GM23338 (cell line): ENCODE measurements around the gene KIF2C. TPM values are rescaled to one million over a fixed set of nuclear protein-coding genes. Genes with fewer than 3 reads are reported as not detected.

Experiments used
- ATAC-seq: fragments of 200-7000 bp; cut with Tn5 transposase; 3 replicates; pipeline ENCODE4 v1.9.1; 2020
- DNase-seq: peaks from one replicate; pipeline ENCODE4 v3.0.0-alpha.2; 2015; ENCODE audit warnings: low spot score
- H2AFZ ChIP-seq: fragments of 200-600 bp; sonication (generic); 2 replicates; pipeline ENCODE4 v1.8.0; 2016; ENCODE audit warnings: antibody characterized with exemption, mild to moderate bottlenecking, moderate library complexity
- H3F3A ChIP-seq: fragments of 200-600 bp; sonication (generic); replicated peaks from 2 replicates; pipeline ENCODE4 v1.8.0; 2017; ENCODE audit warnings: antibody characterized with exemption, mixed run types, low read depth
- H3K27ac ChIP-seq: fragments of 200-600 bp; sonication (generic); 2 replicates; pipeline ENCODE4 v1.6.1; 2016; ENCODE audit warnings: low read depth
- H3K27me3 ChIP-seq: fragments of 200-600 bp; sonication (generic); 2 replicates; pipeline ENCODE4 v1.8.0; 2016; ENCODE audit warnings: mild to moderate bottlenecking, mixed run types, moderate library complexity; ENCODE audit not compliant: insufficient read depth
- H3K36me3 ChIP-seq: fragments of 200-600 bp; sonication (generic); 2 replicates; pipeline ENCODE4 v1.8.0; 2016; ENCODE audit warnings: mild to moderate bottlenecking; ENCODE audit not compliant: insufficient read depth
- H3K4me1 ChIP-seq: fragments of 200-600 bp; sonication (generic); 2 replicates; pipeline ENCODE4 v1.8.0; 2016; ENCODE audit warnings: mild to moderate bottlenecking, moderate library complexity; ENCODE audit not compliant: insufficient read depth
- H3K4me2 ChIP-seq: fragments of 200-600 bp; sonication (generic); 2 replicates; pipeline ENCODE4 v1.7.1; 2017; ENCODE audit warnings: mixed run types
- H3K4me3 ChIP-seq: fragments of 200-600 bp; sonication (generic); 2 replicates; pipeline ENCODE4 v1.6.1; 2016; ENCODE audit warnings: mixed run types
- H3K79me2 ChIP-seq: fragments of 200-600 bp; sonication (generic); replicated peaks from 2 replicates; pipeline ENCODE4 v1.8.0; 2017; ENCODE audit warnings: mild to moderate bottlenecking; ENCODE audit not compliant: insufficient read depth
- H3K9me2 ChIP-seq: fragments of 200-600 bp; sonication (generic); 2 replicates; pipeline ENCODE4 v1.8.0; 2017; ENCODE audit not compliant: insufficient read depth
- H4K20me1 ChIP-seq: fragments of 200-600 bp; sonication (generic); replicated peaks from 2 replicates; pipeline ENCODE4 v1.8.0; 2017; ENCODE audit warnings: mild to moderate bottlenecking; ENCODE audit not compliant: insufficient read depth
- H3K27ac Mint-ChIP-seq: 2 replicates; pipeline ENCODE4 v1.8.0; 2020; ENCODE audit warnings: inconsistent platforms, mild to moderate bottlenecking, moderate library complexity, mixed read lengths
- H3K27me3 Mint-ChIP-seq: 3 replicates; pipeline ENCODE4 v1.8.0; 2022; ENCODE audit warnings: low read depth, mild to moderate bottlenecking, moderate library complexity, mixed read lengths, inconsistent platforms; ENCODE audit not compliant: insufficient read depth, poor library complexity
- H3K36me3 Mint-ChIP-seq: 3 replicates; pipeline ENCODE4 v1.8.0; 2021; ENCODE audit warnings: low read depth, mild to moderate bottlenecking, inconsistent platforms, moderate library complexity, mixed read lengths
- H3K4me1 Mint-ChIP-seq: 3 replicates; pipeline ENCODE4 v1.8.0; 2020; ENCODE audit warnings: mild to moderate bottlenecking, inconsistent platforms, mixed read lengths
- H3K4me3 Mint-ChIP-seq: 3 replicates; pipeline ENCODE4 v1.8.0; 2021; ENCODE audit warnings: moderate library complexity, mild to moderate bottlenecking, inconsistent platforms, mixed read lengths
- H3K9me3 Mint-ChIP-seq: 3 replicates; pipeline ENCODE4 v1.8.0; 2020; ENCODE audit warnings: moderate library complexity, mild to moderate bottlenecking, inconsistent platforms, mixed read lengths
- CREB1 ChIP-seq: fragments of 250-450 bp; sonication (Bioruptor Pico); IDR thresholded peaks from 2 replicates; pipeline ENCODE4 v1.5.0; 2020; ENCODE audit warnings: low read depth, mild to moderate bottlenecking, moderate library complexity
- ETS1 ChIP-seq: IDR thresholded peaks from 2 replicates; pipeline ENCODE4 v1.6.1; 2016; ENCODE audit warnings: antibody characterized with exemption
- EZH2 ChIP-seq: fragments of 200-600 bp; sonication (generic); IDR thresholded peaks from one replicate; pipeline ENCODE4 v1.8.0; 2017; ENCODE audit warnings: antibody characterized with exemption, mild to moderate bottlenecking, low read depth; ENCODE audit not compliant: unreplicated experiment
- EZH2phosphoT487 ChIP-seq: fragments of 200-600 bp; sonication (generic); IDR thresholded peaks from one replicate; pipeline ENCODE4 v1.8.1; 2018; ENCODE audit warnings: antibody characterized with exemption; ENCODE audit not compliant: unreplicated experiment
- JUNB ChIP-seq: IDR thresholded peaks from one replicate; pipeline ENCODE4 v1.6.1; 2016; ENCODE audit warnings: antibody characterized with exemption; ENCODE audit not compliant: unreplicated experiment
- NANOG ChIP-seq: IDR thresholded peaks from 2 replicates; pipeline ENCODE4 v1.6.1; 2016; ENCODE audit warnings: antibody characterized with exemption, borderline replicate concordance
- POLR2AphosphoS5 ChIP-seq: IDR thresholded peaks from 2 replicates; pipeline ENCODE4 v1.6.1; 2016; ENCODE audit warnings: antibody characterized with exemption, low read depth
- REST ChIP-seq: IDR thresholded peaks from one replicate; pipeline ENCODE4 v1.6.1; 2018; ENCODE audit warnings: antibody characterized with exemption; ENCODE audit not compliant: unreplicated experiment
- STAT1 ChIP-seq: IDR thresholded peaks from one replicate; pipeline ENCODE4 v1.6.1; 2016; ENCODE audit warnings: antibody characterized with exemption; ENCODE audit not compliant: unreplicated experiment
- ZNF114 ChIP-seq: fragments of 250-450 bp; sonication (Bioruptor Pico); IDR thresholded peaks from 2 replicates; pipeline ENCODE4 v1.5.0; 2020; ENCODE audit warnings: mild to moderate bottlenecking, moderate library complexity
- ZNF331 ChIP-seq: fragments of 250-450 bp; sonication (Bioruptor Pico); IDR thresholded peaks from 2 replicates; pipeline ENCODE4 v1.5.0; 2020; ENCODE audit warnings: low read depth, mild to moderate bottlenecking, moderate library complexity
- ZNF462 ChIP-seq: fragments of 250-450 bp; sonication (Bioruptor Pico); IDR thresholded peaks from 2 replicates; pipeline ENCODE4 v1.5.0; 2020; ENCODE audit warnings: mild to moderate bottlenecking, moderate library complexity
- polyA plus RNA-seq: library from polyadenylated mRNA; unstranded; fragments of >200 nt; fragmentation: Nextera tagmentation; extraction: Ambion mirVana; gene quantifications from 2 replicates; pipeline ENCODE4 v1.2.1, GENCODE V29; 2016
- total RNA-seq: library from RNA; depleted of rRNA; stranded (reverse); fragments of >200 nt; shearing (Covaris generic); gene quantifications from 2 replicates; pipeline ENCODE4 v1.2.3, GENCODE V29; 2014

Gene KIF2C
- total and polyA plus RNA-seq, 2 experiments from 2014 or later: 38.0 to 62.9 TPM

- TF ChIP-seq ZNF462 (CRISPR knock-in tag) (no peak), CREB1 (CRISPR knock-in tag) (no peak), EZH2phosphoT487 (no peak), ZNF114 (CRISPR knock-in tag) (no peak), POLR2AphosphoS5 (no peak)
Observed at GRCh38 chr1:44700573-44700972, 39.1 kb upstream of the KIF2C start (continued).

- Histone ChIP-seq H3K4me2 (no peak overlapping the region), H3F3A (peaks cover 3% of the 10 kb centered on the region), H3K27ac (no peak overlapping the region), H3K4me1 (no peaks in the 10 kb centered on the region), H3K27me3 (no peaks in the 10 kb centered on the region), H3K9me2 (no peaks in the 10 kb centered on the region), H3K79me2 (no peaks in the 10 kb centered on the region), H3K4me3 (no peak overlapping the region), H2AFZ (0 out of 2 replicates have a peak overlapping the region, but pooled peaks have one; percentile 61), H3K36me3 (no peaks in the 10 kb centered on the region), H4K20me1 (no peaks in the 10 kb centered on the region)
- Mint-ChIP-seq H3K27ac (no peak overlapping the region), H3K4me3 (no peak overlapping the region), H3K9me3 (no peaks in the 10 kb centered on the region), H3K27me3 (peaks cover 7% of the 10 kb centered on the region), H3K4me1 (peaks cover 6% of the 10 kb centered on the region), H3K36me3 (no peaks in the 10 kb centered on the region)
- ATAC-seq (no peak), DNase-seq (no peak)
- TF ChIP-seq EZH2phosphoT487 (no peak), NANOG (no peak), CREB1 (CRISPR knock-in tag) (no peak), REST (no peak), ZNF331 (CRISPR knock-in tag) (no peak), EZH2 (no peak), JUNB (no peak), ETS1 (no peak), STAT1 (no peak), POLR2AphosphoS5 (no peak)
Observed at GRCh38 chr1:44701141-44701573, 38.5 kb upstream of the KIF2C start.
